HG03575 (cell line): ENCODE measurements around the gene PHF23.
"Not testable (repeated sequence)": the region's sequence is repeated elsewhere in the genome, so short reads cannot be mapped to it uniquely, and the experiment has no call there.

Source experiments
- ATAC-seq: cut with Tn5 transposase; IDR thresholded peaks from one replicate; pipeline ENCODE4 v1.9.1; 2021; ENCODE audit not compliant: unreplicated experiment, insufficient number of reproducible peaks, low FRiP score; ENCODE audit errors: extremely low read depth

Gene PHF23

DNA sequence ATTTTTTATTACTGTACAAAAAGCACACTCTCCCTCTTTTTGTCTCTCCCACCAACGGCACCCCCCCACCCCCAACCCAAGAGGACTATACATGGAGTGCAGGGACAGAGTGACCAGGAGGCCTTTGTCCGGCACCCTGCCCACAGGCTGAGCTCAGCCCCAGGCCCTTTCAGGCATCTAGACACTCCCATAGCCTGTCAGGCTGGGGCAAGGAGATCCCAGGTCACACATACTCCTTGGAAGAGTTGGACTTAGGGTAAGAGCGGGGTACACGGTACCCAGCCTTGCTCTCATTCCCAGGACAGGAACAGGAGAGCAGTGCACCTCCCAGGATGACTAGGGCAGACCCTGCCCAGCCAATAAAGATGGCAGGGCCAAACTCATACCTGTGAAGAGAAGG is 20.9 kb upstream of the PHF23 start:
- ATAC-seq = no peak

- no peak for ATAC-seq
These were observed 20.3 kb upstream of the PHF23 start for GRCh38 chr17:7259555-7259889.

DNA sequence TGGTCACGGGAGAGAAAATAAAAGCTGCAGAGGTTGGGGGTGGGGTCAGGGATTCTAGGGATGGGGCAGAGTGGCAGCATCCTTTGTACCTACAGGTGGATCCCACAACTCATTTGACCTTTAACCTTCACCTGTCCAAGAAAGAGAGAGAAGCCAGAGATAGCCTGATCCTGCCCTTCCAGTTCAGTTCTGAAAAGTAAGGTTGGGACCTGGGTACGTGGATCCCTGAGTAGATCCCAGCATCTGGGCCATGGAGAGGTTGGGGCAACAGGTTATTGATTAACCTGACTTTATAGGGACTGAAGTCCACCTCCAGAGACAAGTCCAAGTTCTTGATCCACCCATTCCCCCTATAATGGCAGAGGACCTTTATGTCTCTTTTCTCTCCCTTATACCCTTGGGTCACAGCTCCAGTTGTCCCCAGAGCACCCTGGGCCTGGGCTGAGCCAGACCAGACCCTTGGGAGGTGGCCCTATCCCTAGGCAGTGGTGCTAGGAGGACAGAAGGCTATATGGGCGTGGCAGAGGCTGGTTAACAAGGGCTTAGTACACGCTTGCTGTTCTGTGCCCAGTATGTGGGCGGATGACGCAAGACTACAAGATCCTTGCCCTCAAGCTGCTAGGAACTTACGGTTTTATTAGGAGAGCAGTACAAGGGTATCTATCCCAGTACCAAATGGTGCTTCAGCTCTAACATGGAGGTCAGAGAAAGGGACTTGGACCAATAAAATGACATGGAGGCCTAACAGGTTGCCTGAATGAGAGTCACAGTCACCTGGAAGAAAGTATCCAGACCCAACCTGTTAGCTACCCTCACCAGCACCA is 19.7 kb upstream of the PHF23 start:
- ATAC-seq = no peak

- ATAC-seq = no peak
These were observed 17.7 kb upstream of the PHF23 start for GRCh38 chr17:7256766-7257456.

GRCh38 chr17:7254511-7254910 is 15.3 kb upstream of the PHF23 start:
- ATAC-seq = no peak

DNA sequence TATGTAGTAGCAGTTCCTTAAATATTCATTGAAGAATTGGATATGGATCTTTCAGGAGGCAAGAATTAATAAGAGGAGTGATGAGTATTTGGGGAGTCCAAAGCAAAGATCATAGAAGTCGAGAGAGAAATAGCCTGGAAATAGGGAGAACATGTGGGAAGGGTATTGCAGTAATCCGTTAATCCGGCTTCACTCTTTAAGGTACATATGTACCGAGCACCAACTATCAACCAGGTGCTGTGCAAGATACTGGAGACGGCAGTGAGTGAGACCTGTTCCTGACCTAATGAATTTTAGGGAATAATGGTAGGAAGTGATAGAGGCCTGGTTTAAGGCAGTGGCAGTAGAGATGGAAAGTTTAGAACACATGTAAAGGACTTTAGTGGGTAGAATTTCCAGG is 13.8 kb upstream of the PHF23 start:
- no peak for ATAC-seq

DNA sequence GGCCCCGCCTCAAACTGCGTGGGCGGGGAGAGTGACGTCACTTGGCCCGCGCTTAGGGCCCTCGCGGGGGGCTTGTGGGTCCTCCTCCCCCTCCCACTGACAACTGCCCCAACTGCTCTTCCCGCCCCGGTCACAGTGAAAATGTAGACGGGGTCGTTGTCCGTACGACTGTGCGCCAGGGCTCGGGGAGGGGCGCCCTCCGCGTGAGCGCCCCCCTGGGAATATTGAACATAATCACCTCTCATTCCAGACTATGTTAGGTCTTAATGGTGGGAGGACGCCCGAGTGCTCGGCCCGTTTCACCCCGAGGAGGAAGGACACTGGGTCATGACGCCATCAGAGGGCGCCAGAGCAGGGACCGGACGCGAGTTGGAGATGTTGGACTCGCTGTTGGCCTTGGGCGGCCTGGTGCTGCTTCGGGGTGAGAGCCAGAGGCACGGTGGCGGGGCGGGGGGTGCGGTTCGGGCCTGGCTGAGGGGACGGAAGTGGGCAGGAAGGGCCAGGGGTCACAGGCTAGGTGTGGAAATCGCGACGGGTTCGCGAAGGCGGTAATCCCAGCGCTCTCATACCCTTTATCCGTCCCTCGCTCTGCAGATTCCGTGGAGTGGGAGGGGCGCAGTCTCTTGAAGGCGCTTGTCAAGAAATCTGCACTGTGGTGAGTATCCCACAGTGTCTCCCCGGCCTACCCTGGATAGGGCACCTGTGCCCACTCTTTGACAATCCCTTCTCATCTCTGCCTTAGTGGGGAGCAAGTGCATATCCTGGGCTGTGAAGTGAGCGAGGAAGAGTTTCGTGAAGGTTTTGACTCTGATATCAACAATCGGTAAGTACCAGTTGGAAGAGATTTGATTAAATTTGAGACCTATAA is 13.2 kb upstream of the PHF23 start, which contains the start of gene ELP5:
TSS of gene ELP5 (plus strand) at position 40 of the 868 bp plus-strand sequence. CDS start at position 376, 336 bp downstream.
- ATAC-seq = no peak

GRCh38 chr17:7251661-7252175 is 12.5 kb upstream of the PHF23 start, which contains the start of gene CTDNEP1:
Gene CTDNEP1, minus strand, starts transcription at chr17:7251734. Its CDS starts 438 bp downstream, at chr17:7251296.
- ATAC-seq = peak; percentile 61

- no peak for ATAC-seq
These were observed 11.7 kb upstream of the PHF23 start for GRCh38 chr17:7250695-7251627.

GRCh38 chr17:7249830-7250229 is 10.6 kb upstream of the PHF23 start:
- ATAC-seq = no peak

DNA sequence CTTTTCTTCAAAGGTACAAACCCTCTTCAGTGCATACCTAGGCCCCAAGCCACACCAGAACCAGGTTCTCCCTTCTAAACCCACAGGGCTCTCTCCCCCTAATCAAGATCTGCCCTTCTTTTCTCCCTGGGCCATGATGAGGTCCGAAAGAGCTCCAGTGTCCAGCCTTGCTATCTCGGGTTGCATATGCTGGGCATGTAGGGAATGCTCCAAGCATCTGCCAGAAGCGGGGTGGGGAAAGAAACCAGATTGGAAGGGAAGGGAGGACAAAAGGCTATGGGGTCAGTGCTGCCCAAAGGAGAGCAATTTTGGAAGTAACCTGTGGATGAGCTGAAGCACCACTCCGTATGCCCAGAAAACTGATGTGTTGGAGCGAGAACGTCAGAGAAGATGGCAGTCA is 10.0 kb upstream of the PHF23 start:
- no peak for ATAC-seq

DNA sequence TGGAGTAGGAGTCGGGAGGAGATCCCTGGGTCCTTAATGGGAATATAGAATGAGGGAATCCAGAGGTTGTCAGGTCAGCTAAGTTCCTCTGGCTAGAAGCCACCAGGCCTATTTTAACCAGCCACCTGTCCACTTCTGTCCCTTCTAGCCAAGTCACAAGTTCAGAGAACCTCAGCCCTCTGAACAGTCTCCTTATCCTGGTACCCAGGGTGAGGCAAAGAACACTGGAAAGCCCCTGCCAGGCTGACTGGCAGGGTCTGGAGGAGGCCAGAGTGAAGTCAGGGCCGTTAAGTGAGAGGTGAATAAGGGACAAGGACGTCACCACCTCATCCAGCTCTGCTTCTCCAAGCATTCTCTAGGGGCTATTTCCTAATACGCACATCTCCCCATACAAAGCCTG is 9.5 kb upstream of the PHF23 start:
- ATAC-seq = no peak

DNA sequence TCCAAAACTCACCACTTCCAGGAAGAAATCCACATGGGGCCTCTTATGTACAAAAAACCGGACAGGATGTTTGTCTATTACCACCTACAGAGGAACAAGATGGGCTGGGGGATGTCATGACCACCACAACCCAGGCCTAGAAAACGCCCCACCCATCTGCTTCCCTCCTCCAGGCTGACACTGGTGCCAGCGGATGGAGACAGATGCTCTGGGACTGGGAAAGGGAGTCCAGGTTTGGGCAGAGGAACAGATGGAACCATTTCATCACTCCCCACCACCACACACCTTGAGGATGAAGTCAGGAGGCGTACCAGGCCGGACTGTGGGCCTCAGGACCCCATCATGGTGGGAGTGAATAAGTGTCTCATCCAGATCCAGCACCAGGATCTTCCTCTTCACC is 7.5 kb upstream of the PHF23 start:
- ATAC-seq = no peak

- not testable (repeated sequence) for ATAC-seq
These were observed 4.6 kb upstream of the PHF23 start for GRCh38 chr17:7243838-7244237.

DNA sequence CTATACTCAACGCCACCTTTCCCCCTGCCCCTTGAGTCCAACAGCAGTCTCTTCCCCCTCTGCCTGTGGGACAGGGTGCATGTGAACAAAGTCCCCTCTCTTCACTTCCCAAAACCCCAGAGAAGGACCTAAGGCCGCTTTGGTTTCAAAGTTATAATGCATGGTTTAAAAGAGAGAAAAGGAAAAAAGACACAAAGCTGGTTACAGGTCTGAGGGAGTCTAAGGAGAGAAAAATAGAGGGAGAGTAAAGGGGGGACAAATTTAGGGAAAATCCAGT is 4.1 kb upstream of the PHF23 start:
- no peak for ATAC-seq

GRCh38 chr17:7242717-7243452 is 3.6 kb upstream of the PHF23 start:
- ATAC-seq = no peak

- ATAC-seq = no peak
These were observed 2.8 kb upstream of the PHF23 start, which contains the start of gene GABARAP for GRCh38 chr17:7241783-7242716. Gene GABARAP, minus strand, starts transcription at chr17:7242449. Its CDS starts 119 bp downstream, at chr17:7242330.
